ENCODE results near the gene ANKRD10.

The ANKRD10 gene

GRCh38 chr13:110944968-110945927, 30.4 kb upstream of the ANKRD10 start:
- DNase-seq (ENCODE audit: low spot score), result no peak

- DNase-seq (ENCODE audit: low spot score), result peak; percentile 78
Measured at GRCh38 chr13:110944121-110944967, 29.5 kb upstream of the ANKRD10 start.

- DNase-seq (ENCODE audit: low spot score), result no peak
Measured at GRCh38 chr13:110942248-110942981, 27.5 kb upstream of the ANKRD10 start.

GRCh38 chr13:110938662-110939421, 24.0 kb upstream of the ANKRD10 start:
- no peak for DNase-seq (ENCODE audit: low spot score)

- no peak for DNase-seq (ENCODE audit: low spot score)
Measured at GRCh38 chr13:110937511-110938285, 22.8 kb upstream of the ANKRD10 start.

- no peak for DNase-seq (ENCODE audit: low spot score)
Measured at GRCh38 chr13:110936519-110936918, 21.6 kb upstream of the ANKRD10 start.

- DNase-seq (ENCODE audit: low spot score), result no peak
Measured at GRCh38 chr13:110932588-110932987, 17.7 kb upstream of the ANKRD10 start.

- DNase-seq (ENCODE audit: low spot score), result no peak
Measured at GRCh38 chr13:110929104-110929777, 14.4 kb upstream of the ANKRD10 start.

- DNase-seq (ENCODE audit: low spot score), result peak; percentile 53
Measured at GRCh38 chr13:110925023-110925612, 10.2 kb upstream of the ANKRD10 start.

- no peak for DNase-seq (ENCODE audit: low spot score)
Measured at GRCh38 chr13:110924639-110924934, 9.7 kb upstream of the ANKRD10 start.

- DNase-seq (ENCODE audit: low spot score), result no peak
Measured at GRCh38 chr13:110923777-110924638, 9.1 kb upstream of the ANKRD10 start.

GRCh38 chr13:110923086-110923485, 8.2 kb upstream of the ANKRD10 start:
- no peak for DNase-seq (ENCODE audit: low spot score)

- DNase-seq (ENCODE audit: low spot score), result no peak
Measured at GRCh38 chr13:110922506-110922905, 7.6 kb upstream of the ANKRD10 start.

- no peak for DNase-seq (ENCODE audit: low spot score)
Measured at GRCh38 chr13:110921695-110922094, 6.8 kb upstream of the ANKRD10 start.

- DNase-seq (ENCODE audit: low spot score), result no peak
Measured at GRCh38 chr13:110921209-110921608, 6.3 kb upstream of the ANKRD10 start.

- no peak for DNase-seq (ENCODE audit: low spot score)
Measured at GRCh38 chr13:110920038-110920437, 5.2 kb upstream of the ANKRD10 start.

- no peak for DNase-seq (ENCODE audit: low spot score)
Measured at GRCh38 chr13:110916301-110917142, 1.7 kb upstream of the ANKRD10 start.

GRCh38 chr13:110915874-110916206, 971 bp upstream of the ANKRD10 start:
- DNase-seq (ENCODE audit: low spot score), result peak; percentile 63
